Fibroblast of lung (primary cell): ENCODE results near the gene TPD52L2. TPM values are rescaled to one million over a fixed set of nuclear protein-coding genes. Genes with fewer than 3 reads are reported as not detected.
A peak's percentile ranks its signal among the peaks of the same experiment; 100 is the strongest.

Source experiments
- DNase-seq, 2 donors: peaks; one replicate each; pipeline versions ENCODE4 v3.0.0 to v3.0.0-alpha.2; 2010; ENCODE audit warnings: low read depth in 2 of 2
- H2AFZ ChIP-seq: 2 replicates; pipeline ENCODE4 v1.5.1; 2012; ENCODE audit warnings: low read length, control low read depth, inconsistent platforms
- H3K27ac ChIP-seq: 2 replicates; pipeline ENCODE4 v1.5.1; 2011; ENCODE audit warnings: low read length, control low read depth; ENCODE audit not compliant: insufficient read depth
- H3K27me3 ChIP-seq: 2 replicates; pipeline ENCODE4 v1.5.1; 2011; ENCODE audit warnings: mild to moderate bottlenecking, low read length; ENCODE audit not compliant: control insufficient read depth, insufficient read depth
- H3K36me3 ChIP-seq: 2 replicates; pipeline ENCODE4 v1.5.1; 2011; ENCODE audit warnings: low read length; ENCODE audit not compliant: control insufficient read depth, insufficient read depth
- H3K4me1 ChIP-seq: 2 replicates; pipeline ENCODE4 v1.5.1; 2011; ENCODE audit warnings: low read length; ENCODE audit not compliant: control insufficient read depth, insufficient read depth; ENCODE audit errors: extremely low read depth
- H3K4me2 ChIP-seq: 2 replicates; pipeline ENCODE4 v1.5.1; 2011; ENCODE audit warnings: low read length, control low read depth; ENCODE audit not compliant: insufficient read depth; ENCODE audit errors: extremely low read depth
- H3K4me3 ChIP-seq, 4 experiments: fragments of 200-600 bp in 1 of 4; sonication (generic) in 1 of 4; replicated peaks in 1 of 4; 2 replicates each; pipeline ENCODE4 v1.5.1; 2011 to 2016; ENCODE audit warnings: low read length in 4 of 4, low read depth in 3 of 4, mild to moderate bottlenecking in 3 of 4, control low read depth in 2 of 4, inconsistent platforms in 1 of 4, mixed read lengths in 1 of 4; ENCODE audit not compliant: insufficient read depth in 1 of 4; ENCODE audit errors: control extremely low read depth in 1 of 4
- H3K79me2 ChIP-seq: 2 replicates; pipeline ENCODE4 v1.5.1; 2012; ENCODE audit warnings: mild to moderate bottlenecking, low read length, inconsistent platforms; ENCODE audit not compliant: control insufficient read depth, insufficient read depth
- H3K9ac ChIP-seq: 2 replicates; pipeline ENCODE4 v1.5.1; 2011; ENCODE audit warnings: mild to moderate bottlenecking, low read length, control low read depth; ENCODE audit not compliant: insufficient read depth
- H3K9me3 ChIP-seq: 2 replicates; pipeline ENCODE4 v1.5.1; 2012; ENCODE audit warnings: low read depth, low read length; ENCODE audit not compliant: control insufficient read depth, insufficient read depth
- H4K20me1 ChIP-seq: 2 replicates; pipeline ENCODE4 v1.5.1; 2011; ENCODE audit warnings: low read length; ENCODE audit not compliant: control insufficient read depth, insufficient read depth; ENCODE audit errors: extremely low read depth
- EZH2 ChIP-seq: IDR thresholded peaks from 2 replicates; pipeline ENCODE4 v1.5.1; 2012; ENCODE audit warnings: low read length, control low read depth, mild to moderate bottlenecking; ENCODE audit errors: missing control alignments
- polyA plus RNA-seq, 2 donors: library from polyadenylated mRNA; depleted of rRNA in 1 of 2; stranded (reverse) in 1 of 2; unstranded in 1 of 2; fragments of >200 nt; gene quantifications; 2 replicates each; pipeline ENCODE4 v1.2.1, GENCODE V29; 2011 to 2012; ENCODE audit warnings: missing spikeins in 1 of 2
- total RNA-seq: library from RNA; depleted of rRNA; stranded (reverse); fragments of >200 nt; gene quantifications from 2 replicates; pipeline ENCODE4 v1.2.1, GENCODE V29; 2014
- TF ChIP-seq, protein P1 (sequence below), 2 donors: IDR thresholded peaks in 1 of 2; conservative IDR thresholded peaks in 1 of 2; 1 replicate in 1 of 2; 2 replicates in 1 of 2; pipeline ENCODE4 v1.5.1; 2011 to 2012; ENCODE audit warnings: low read length in 2 of 2, control low read depth in 1 of 2, inconsistent platforms in 1 of 2, low read depth in 1 of 2, mild to moderate bottlenecking in 1 of 2

Gene TPD52L2
- total and polyA plus RNA-seq, 2 donors (not counting 1 experiment from before 2014, with no cell fraction given), result 123 to 212 TPM

GRCh38 chr20:63835021-63835858, 29.8 kb upstream of the TPD52L2 start:
- Histone ChIP-seq H2AFZ (no peak overlapping the region), H3K36me3 (no peaks in the 10 kb centered on the region), H3K4me1 (peaks cover 12% of the 10 kb centered on the region), H4K20me1 (no peaks in the 10 kb centered on the region), H3K79me2 (no peaks in the 10 kb centered on the region), H3K27me3 (no peaks in the 10 kb centered on the region), H3K27ac (no peak overlapping the region), H3K9me3 (no peaks in the 10 kb centered on the region), H3K4me2 (no peak overlapping the region), H3K9ac (peak overlapping the region; percentile 8), H3K4me3 (no peak overlapping the region)
- no peak for TF ChIP-seq EZH2
- TF ChIP-seq, protein P1, sequence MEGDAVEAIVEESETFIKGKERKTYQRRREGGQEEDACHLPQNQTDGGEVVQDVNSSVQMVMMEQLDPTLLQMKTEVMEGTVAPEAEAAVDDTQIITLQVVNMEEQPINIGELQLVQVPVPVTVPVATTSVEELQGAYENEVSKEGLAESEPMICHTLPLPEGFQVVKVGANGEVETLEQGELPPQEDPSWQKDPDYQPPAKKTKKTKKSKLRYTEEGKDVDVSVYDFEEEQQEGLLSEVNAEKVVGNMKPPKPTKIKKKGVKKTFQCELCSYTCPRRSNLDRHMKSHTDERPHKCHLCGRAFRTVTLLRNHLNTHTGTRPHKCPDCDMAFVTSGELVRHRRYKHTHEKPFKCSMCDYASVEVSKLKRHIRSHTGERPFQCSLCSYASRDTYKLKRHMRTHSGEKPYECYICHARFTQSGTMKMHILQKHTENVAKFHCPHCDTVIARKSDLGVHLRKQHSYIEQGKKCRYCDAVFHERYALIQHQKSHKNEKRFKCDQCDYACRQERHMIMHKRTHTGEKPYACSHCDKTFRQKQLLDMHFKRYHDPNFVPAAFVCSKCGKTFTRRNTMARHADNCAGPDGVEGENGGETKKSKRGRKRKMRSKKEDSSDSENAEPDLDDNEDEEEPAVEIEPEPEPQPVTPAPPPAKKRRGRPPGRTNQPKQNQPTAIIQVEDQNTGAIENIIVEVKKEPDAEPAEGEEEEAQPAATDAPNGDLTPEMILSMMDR (conservative IDR thresholded peaks at IDR 0.05 in 1 of 2, IDR thresholded peaks at IDR 0.05 in 1 of 2; ENCODE audit: low read depth in 1 of 2, low read length in 2 of 2), result no peak
- peak; percentile 98 for DNase-seq

- H3K9ac ChIP-seq, result no peak overlapping the region
- H4K20me1 ChIP-seq, result no peaks in the 10 kb centered on the region
- TF ChIP-seq EZH2, result no peak
- TF ChIP-seq, protein P1 (conservative IDR thresholded peaks at IDR 0.05 in 1 of 2, IDR thresholded peaks at IDR 0.05 in 1 of 2; ENCODE audit: low read depth in 1 of 2, low read length in 2 of 2), result no peak
- H2AFZ ChIP-seq, result no peak overlapping the region
- no peak overlapping the region for H3K27ac ChIP-seq
- H3K9me3 ChIP-seq, result no peaks in the 10 kb centered on the region
- DNase-seq, result no peak
- no peaks in the 10 kb centered on the region for H3K79me2 ChIP-seq
- H3K27me3 ChIP-seq, result no peaks in the 10 kb centered on the region
- no peak overlapping the region for H3K4me3 ChIP-seq
- H3K36me3 ChIP-seq, result no peaks in the 10 kb centered on the region
- H3K4me2 ChIP-seq, result no peak overlapping the region
- H3K4me1 ChIP-seq, result peaks cover 12% of the 10 kb centered on the region
Measured at GRCh38 chr20:63836458-63837344, 28.4 kb upstream of the TPD52L2 start.

- Histone ChIP-seq H3K27ac (no peak overlapping the region), H3K9ac (no peak overlapping the region), H2AFZ (no peak overlapping the region), H3K27me3 (no peaks in the 10 kb centered on the region), H3K4me3 (no peak overlapping the region), H3K9me3 (no peaks in the 10 kb centered on the region), H4K20me1 (no peaks in the 10 kb centered on the region), H3K4me2 (no peak overlapping the region), H3K36me3 (no peaks in the 10 kb centered on the region), H3K4me1 (peaks cover 12% of the 10 kb centered on the region), H3K79me2 (no peaks in the 10 kb centered on the region)
- DNase-seq, result no peak
- no peak for TF ChIP-seq EZH2
- TF ChIP-seq, protein P1 (conservative IDR thresholded peaks at IDR 0.05 in 1 of 2, IDR thresholded peaks at IDR 0.05 in 1 of 2; ENCODE audit: low read depth in 1 of 2, low read length in 2 of 2), result no peak
Measured at GRCh38 chr20:63837479-63837878, 27.6 kb upstream of the TPD52L2 start.
